ENCODE data around the gene SLC2A1. TPM values are rescaled to one million over a fixed set of nuclear protein-coding genes. Genes with fewer than 3 reads are reported as not detected.

SLC2A1 gene
- total RNA-seq, 1 experiment from 2014 or later: 422 TPM

DNA sequence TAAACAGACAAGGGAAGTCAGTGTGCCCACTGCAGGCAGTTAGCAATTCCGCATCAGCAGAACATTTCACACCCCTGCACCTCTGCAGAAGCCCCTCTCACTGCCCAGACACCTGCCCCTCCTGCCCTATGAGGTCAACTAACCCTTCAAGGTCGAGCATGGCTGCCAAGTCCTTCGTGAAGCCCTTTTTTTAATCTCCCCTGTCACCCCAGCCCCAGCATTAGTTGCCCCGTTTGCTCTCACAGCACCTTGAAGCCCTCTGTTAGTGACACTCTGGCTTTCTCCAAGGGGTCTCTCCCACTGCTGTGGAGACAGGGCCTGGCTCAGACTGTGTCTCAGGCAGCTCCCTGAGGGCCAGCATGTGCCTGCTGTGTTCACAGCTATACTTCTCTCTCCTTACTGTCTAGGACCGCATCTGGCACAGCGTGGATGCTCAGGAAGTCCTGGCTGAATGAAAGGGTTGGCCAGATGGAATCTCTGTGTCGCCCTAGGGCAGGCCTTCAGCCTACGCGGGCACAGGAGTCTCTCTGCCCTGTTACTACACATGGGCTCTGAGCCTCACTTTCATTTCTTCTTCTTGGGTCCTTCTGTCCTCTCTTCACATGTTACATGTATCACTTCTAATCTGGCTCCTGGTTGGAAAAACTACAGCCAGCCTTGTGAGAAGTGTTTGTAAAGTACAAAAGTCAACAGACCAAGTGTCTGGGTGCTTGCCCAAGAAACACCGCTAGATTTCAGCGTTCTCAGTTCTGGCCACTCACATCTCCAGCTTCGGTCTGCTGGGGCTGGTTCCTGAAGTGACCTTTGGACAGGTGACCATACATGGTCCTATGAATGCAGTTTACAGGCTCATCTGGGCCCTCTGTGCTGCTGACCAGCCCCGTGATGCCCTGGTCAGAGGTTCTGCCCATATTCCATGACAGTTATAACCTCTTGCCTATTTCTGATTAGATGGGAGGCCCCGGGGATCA lies 19.7 kb downstream of the SLC2A1 start:
- peaks cover 69% of the 10 kb centered on the region for H3K4me1 Mint-ChIP-seq (ENCODE audit: low read depth, unreplicated experiment)
- no peak for TF ChIP-seq CTCF (IDR thresholded peaks at IDR 0.05; ENCODE audit: insufficient read depth in 1 of 2, low read depth in 1 of 2, low read length in 1 of 2, severe bottlenecking in 1 of 2, unreplicated experiment in 1 of 2)
- DNase-seq: peak; percentile 76 to 82
- H3K27ac Mint-ChIP-seq (ENCODE audit: unreplicated experiment): peak overlapping the region; percentile 93
- H3K27me3 ChIP-seq (replicated peaks; ENCODE audit: control insufficient read depth, insufficient read depth, low read length): no peaks in the 10 kb centered on the region
- BruUV-seq (replicated peaks): no TSS peak
- no peak overlapping the region for H3K4me3 ChIP-seq (ENCODE audit: low read depth, low read length)
- H3K9me3 ChIP-seq: no peaks in the 10 kb centered on the region
- peaks cover 100% of the 10 kb centered on the region for H3K36me3 Mint-ChIP-seq (ENCODE audit: insufficient read depth, unreplicated experiment)
- intact Hi-C loops (cut with micrococcal nuclease; ENCODE audit: unreplicated experiment): no loop called here
- H3K27me3 Mint-ChIP-seq (ENCODE audit: insufficient read depth, unreplicated experiment): peaks cover 3% of the 10 kb centered on the region
- POLR2A ChIA-PET: no interaction called here
- peaks cover 20% of the 10 kb centered on the region for H3K36me3 ChIP-seq (ENCODE audit: control insufficient read depth, insufficient read depth, low read length)
- H3K4me3 Mint-ChIP-seq (ENCODE audit: unreplicated experiment): peak overlapping the region; percentile 54
- CTCF ChIA-PET: no interaction called here
- H3K9me3 Mint-ChIP-seq (ENCODE audit: unreplicated experiment): no peaks in the 10 kb centered on the region
- H3K4me1 ChIP-seq: peaks cover 100% of the 10 kb centered on the region

DNA sequence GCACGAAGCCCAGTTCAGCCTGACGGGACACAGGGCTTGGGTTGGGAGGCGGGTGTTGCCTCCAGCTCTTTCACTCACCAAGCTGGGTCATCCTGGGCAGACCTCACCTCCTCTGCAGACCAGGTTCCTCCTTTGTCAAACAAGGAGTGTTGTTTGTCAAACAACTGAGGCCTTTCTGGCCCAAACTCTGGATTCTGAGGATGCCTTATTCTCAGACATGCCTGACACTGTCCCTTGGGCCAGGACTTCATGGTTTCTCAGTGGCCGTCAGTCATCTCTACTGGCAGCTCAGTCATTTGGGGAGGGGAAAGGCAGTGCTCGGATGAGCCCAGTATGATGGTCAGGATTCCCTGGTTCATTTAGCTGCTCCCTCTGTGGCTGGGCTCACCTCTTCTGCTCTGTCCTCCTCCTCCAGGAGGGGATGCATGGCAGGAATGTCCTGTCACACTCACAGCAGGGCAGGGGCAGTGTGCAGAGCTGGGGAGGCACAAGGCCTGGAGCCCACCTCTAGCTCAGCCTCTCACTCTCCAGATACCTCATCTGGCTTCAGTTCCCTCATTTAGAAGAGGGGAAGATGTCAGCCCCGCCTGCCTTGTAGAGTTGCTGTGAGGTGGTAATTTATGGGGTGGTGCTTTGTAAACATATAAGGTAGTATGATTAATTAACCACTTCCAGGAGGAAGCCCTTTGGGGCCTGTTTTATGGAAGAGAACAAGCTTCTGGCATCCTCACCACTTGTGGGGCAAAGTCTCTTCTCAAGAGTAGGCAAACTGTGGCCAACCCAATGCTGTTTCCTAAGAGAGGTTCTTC lies 20.6 kb downstream of the SLC2A1 start:
- H3K4me1 ChIP-seq: peaks cover 100% of the 10 kb centered on the region
- H3K4me1 Mint-ChIP-seq (ENCODE audit: low read depth, unreplicated experiment): peaks cover 70% of the 10 kb centered on the region
- ChIA-PET POLR2A (interaction anchor here (0.5 to 0.6 kb wide), 2 partner anchors 19 to 52 kb away, joined by 3 read pairs; no protein-coding TSS in a partner anchor), CTCF (no interaction called here)
- H3K27me3 Mint-ChIP-seq (ENCODE audit: insufficient read depth, unreplicated experiment): peaks cover 3% of the 10 kb centered on the region
- H3K4me3 ChIP-seq (ENCODE audit: low read depth, low read length): no peak overlapping the region
- peak overlapping the region; percentile 93 for H3K27ac Mint-ChIP-seq (ENCODE audit: unreplicated experiment)
- H3K27me3 ChIP-seq (replicated peaks; ENCODE audit: control insufficient read depth, insufficient read depth, low read length): no peaks in the 10 kb centered on the region
- intact Hi-C loops (cut with micrococcal nuclease; ENCODE audit: unreplicated experiment): no loop called here
- no peaks in the 10 kb centered on the region for H3K9me3 ChIP-seq
- peak overlapping the region; percentile 14 for H3K4me3 Mint-ChIP-seq (ENCODE audit: unreplicated experiment)
- H3K9me3 Mint-ChIP-seq (ENCODE audit: unreplicated experiment): no peaks in the 10 kb centered on the region
- DNase-seq: no peak
- TF ChIP-seq CTCF (IDR thresholded peaks at IDR 0.05; ENCODE audit: insufficient read depth in 1 of 2, low read depth in 1 of 2, low read length in 1 of 2, severe bottlenecking in 1 of 2, unreplicated experiment in 1 of 2): no peak
- peaks cover 100% of the 10 kb centered on the region for H3K36me3 Mint-ChIP-seq (ENCODE audit: insufficient read depth, unreplicated experiment)
- H3K36me3 ChIP-seq (ENCODE audit: control insufficient read depth, insufficient read depth, low read length): peaks cover 21% of the 10 kb centered on the region
- BruUV-seq (replicated peaks): no TSS peak

- peaks cover 71% of the 10 kb centered on the region for H3K4me1 Mint-ChIP-seq (ENCODE audit: low read depth, unreplicated experiment)
- peak overlapping the region; percentile 93 for H3K27ac Mint-ChIP-seq (ENCODE audit: unreplicated experiment)
- Histone ChIP-seq H3K36me3 (ENCODE audit: control insufficient read depth, insufficient read depth, low read length) (peaks cover 20% of the 10 kb centered on the region), H3K4me1 (peaks cover 100% of the 10 kb centered on the region), H3K9me3 (no peaks in the 10 kb centered on the region), H3K27me3 (replicated peaks; ENCODE audit: control insufficient read depth, insufficient read depth, low read length) (no peaks in the 10 kb centered on the region), H3K4me3 (ENCODE audit: low read depth, low read length) (no peak overlapping the region)
- DNase-seq: no peak
- CTCF ChIA-PET: no interaction called here
- BruUV-seq (replicated peaks): no TSS peak
- intact Hi-C loops (cut with micrococcal nuclease; ENCODE audit: unreplicated experiment): no loop called here
- POLR2A ChIA-PET: interaction anchor here (0.6 kb wide), 1 partner anchor 20 kb away, joined by 3 read pairs; no protein-coding TSS in a partner anchor
- peaks cover 3% of the 10 kb centered on the region for H3K27me3 Mint-ChIP-seq (ENCODE audit: insufficient read depth, unreplicated experiment)
- H3K4me3 Mint-ChIP-seq (ENCODE audit: unreplicated experiment): peak overlapping the region; percentile 14
- H3K9me3 Mint-ChIP-seq (ENCODE audit: unreplicated experiment): no peaks in the 10 kb centered on the region
- H3K36me3 Mint-ChIP-seq (ENCODE audit: insufficient read depth, unreplicated experiment): peaks cover 100% of the 10 kb centered on the region
- TF ChIP-seq CTCF (IDR thresholded peaks at IDR 0.05; ENCODE audit: insufficient read depth in 1 of 2, low read depth in 1 of 2, low read length in 1 of 2, severe bottlenecking in 1 of 2, unreplicated experiment in 1 of 2): no peak
These were observed 21.4 kb downstream of the SLC2A1 start for GRCh38 chr1:42937141-42937696.

Data from Caco-2 (cell line).